ENCODE data around the gene RASSF3.

Gene RASSF3

DNA sequence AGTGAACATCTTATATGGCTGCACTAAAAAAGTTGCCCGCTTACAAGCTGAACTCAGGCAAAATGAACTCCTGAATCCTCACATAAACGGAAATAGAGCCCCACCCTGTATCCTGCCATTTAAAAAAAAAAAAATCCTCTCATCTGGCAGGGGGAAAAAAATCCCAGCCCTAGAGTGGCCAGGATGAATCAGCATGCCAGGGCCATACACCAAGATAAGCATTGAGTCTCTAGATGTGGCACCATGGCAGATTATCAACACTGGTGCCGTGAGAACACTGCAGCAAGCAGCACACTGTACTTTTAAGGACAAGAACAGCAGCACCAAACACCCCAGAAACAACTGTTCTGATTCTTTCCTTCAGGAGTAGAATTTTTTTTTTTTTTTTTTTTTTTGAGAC is 65.5 kb downstream of the RASSF3 start:
- TF ChIP-seq CTCF (IDR thresholded peaks at IDR 0.05; ENCODE audit: low read length, missing control alignments) = no peak
- peak; percentile 61 for DNase-seq (ENCODE audit: low read depth)
- no peak overlapping the region for H3K4me3 ChIP-seq (replicated peaks; ENCODE audit: low read depth, low read length)

GRCh38 chr12:64678248-64678647 is 68.0 kb downstream of the RASSF3 start:
- H3K4me3 ChIP-seq (replicated peaks; ENCODE audit: low read depth, low read length) = no peak overlapping the region
- no peak for DNase-seq (ENCODE audit: low read depth)
- TF ChIP-seq CTCF (IDR thresholded peaks at IDR 0.05; ENCODE audit: low read length, missing control alignments) = no peak

GRCh38 chr12:64678835-64679234 is 68.5 kb downstream of the RASSF3 start:
- H3K4me3 ChIP-seq (replicated peaks; ENCODE audit: low read depth, low read length) = no peak overlapping the region
- no peak for TF ChIP-seq CTCF (IDR thresholded peaks at IDR 0.05; ENCODE audit: low read length, missing control alignments)
- DNase-seq (ENCODE audit: low read depth) = no peak

DNA sequence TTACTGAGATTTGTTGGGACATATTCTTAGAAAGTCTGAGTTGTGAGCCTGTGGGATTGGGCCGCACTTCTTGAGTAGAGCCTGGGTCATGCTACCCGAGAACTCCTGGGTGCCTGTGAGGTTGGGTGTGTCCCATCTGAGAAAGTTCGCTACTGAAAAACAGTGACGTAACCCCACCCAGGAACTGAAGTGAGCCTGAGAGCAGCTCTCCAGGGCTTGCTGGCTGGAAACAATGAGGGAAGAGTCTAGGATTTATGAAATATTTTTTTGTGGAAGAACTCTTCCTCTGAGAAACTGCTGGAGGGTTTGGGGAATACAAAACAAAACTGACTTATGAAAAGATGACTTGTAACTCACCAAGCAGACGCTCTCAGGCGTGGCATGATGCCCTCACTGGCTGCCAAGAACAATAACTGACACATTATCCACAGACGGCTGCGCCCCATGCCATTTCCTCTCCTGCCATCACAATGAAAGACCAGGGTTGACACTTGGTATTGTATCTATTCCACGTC is 69.2 kb downstream of the RASSF3 start:
- TF ChIP-seq CTCF (IDR thresholded peaks at IDR 0.05; ENCODE audit: low read length, missing control alignments) = no peak
- DNase-seq (ENCODE audit: low read depth) = peak; percentile 78
- H3K4me3 ChIP-seq (replicated peaks; ENCODE audit: low read depth, low read length) = peak overlapping the region; percentile 26

DNA sequence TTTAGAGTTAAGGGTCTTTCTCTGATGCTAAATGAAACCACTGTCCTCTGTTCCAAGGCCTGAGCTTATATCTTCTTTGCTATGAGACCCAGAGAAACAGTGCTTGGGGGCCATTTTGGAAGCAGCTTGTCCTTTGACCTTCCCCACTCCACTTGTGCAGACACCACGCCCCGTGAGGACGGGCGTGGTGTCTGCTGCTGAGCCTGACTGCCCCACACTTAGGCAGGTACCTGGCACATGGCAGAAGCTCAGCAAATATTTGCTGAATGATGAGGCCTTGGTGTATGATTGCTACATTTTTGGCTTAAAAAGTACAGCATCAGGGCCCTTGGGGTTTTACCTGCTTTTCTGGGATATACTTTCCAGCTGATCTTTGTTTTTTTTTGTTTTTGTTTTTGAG is 69.9 kb downstream of the RASSF3 start:
- DNase-seq (ENCODE audit: low read depth) = no peak
- TF ChIP-seq CTCF (IDR thresholded peaks at IDR 0.05; ENCODE audit: low read length, missing control alignments) = no peak
- peak overlapping the region; percentile 26 for H3K4me3 ChIP-seq (replicated peaks; ENCODE audit: low read depth, low read length)

DNA sequence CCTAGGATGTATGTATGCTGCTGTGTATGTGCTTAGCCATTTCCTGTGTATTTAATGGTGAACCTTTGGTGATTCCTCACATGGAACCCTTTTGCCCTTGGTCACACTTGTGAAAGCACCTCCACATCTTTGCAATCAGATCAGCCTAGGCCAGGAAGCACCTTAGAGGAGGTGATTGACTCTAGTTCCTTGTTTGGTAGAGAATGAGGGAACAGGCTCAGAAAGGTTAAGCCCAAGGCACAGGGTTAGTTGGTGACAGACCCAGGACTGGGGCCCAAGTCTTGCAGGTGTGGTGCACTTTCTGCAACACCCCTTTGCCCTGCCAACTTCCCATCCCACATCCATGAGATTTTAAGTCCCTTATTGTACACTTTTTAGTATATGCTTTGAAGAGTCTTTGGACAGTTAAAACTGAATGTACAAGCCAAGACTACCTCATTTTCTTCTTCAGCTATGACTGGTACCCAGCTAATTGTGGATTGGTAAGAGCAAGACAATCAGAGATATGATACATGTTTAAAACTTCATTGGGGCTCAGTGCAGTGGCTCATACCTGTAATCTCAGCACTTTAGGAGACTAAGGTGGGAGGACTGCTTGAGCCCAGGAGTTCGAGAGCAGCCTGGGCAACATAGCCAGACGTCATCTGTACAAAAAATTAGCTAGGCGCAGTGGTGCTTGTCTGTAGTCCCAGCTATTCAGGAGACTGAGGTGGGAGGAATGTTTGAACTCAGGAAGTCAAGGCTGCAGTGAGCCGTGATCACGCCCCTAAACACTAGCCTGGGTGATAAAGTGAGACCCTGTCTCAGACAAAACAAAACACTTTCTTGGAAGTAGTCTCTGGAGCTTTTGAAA is 71.1 kb downstream of the RASSF3 start:
- no peak overlapping the region for H3K4me3 ChIP-seq (replicated peaks; ENCODE audit: low read depth, low read length)
- TF ChIP-seq CTCF (IDR thresholded peaks at IDR 0.05; ENCODE audit: low read length, missing control alignments) = no peak
- no peak for DNase-seq (ENCODE audit: low read depth)

All from fibroblast of pulmonary artery (primary cell).